ENCODE results near the gene MS4A18.
A peak's percentile ranks its signal among the peaks of the same experiment; 100 is the strongest.

MS4A18 gene

DNA sequence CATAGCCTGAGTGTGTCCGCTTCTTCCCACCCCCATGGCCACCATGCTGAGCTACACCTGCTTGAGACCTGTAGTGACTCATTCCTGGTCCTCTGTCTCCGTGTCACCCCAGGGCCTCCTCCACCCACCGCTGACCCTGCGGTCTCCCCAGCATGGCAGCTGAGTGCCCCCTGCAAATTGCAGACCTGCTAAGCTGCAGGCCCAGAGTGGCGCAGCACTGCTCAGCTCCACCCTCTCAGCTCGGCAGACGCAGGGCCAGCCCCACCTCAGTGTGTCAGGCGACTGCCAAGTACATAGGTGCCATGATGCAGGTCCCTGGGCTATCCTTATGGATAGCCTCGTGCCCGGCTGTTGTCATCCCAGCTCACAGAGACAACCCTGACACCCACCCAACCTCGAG is 45.3 kb downstream of the MS4A18 start:
- peaks cover 31% of the 10 kb centered on the region for H3K27me3 Mint-ChIP-seq
- H3K9me3 Mint-ChIP-seq, result no peaks in the 10 kb centered on the region
- no peak for ATAC-seq
- DNase-seq, result no peak
- no peak overlapping the region for H3K27ac Mint-ChIP-seq
- no peak overlapping the region for H3K4me3 Mint-ChIP-seq
- H3K4me1 Mint-ChIP-seq, result peaks cover 5% of the 10 kb centered on the region

DNA sequence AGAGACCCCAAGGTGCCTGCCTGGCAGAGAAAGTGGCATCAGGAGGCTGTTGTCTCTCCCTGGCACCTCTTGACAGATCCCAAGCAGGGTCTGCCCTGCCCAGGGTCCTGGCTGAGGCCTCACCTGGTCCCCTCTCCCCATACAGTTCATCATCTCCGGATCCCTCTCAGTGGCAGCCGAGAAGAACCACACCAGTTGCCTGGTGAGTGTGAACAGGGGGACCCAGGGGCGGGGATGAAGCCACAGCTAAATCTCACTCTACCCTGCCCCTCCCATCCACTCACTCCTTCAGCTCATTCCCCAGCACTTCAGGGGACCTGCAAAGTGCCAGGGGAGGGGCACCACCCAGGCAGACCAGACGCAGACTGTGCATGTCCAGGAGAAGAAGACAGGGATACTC is 46.6 kb downstream of the MS4A18 start:
- H3K27ac Mint-ChIP-seq, result no peak overlapping the region
- H3K27me3 Mint-ChIP-seq, result peaks cover 29% of the 10 kb centered on the region
- ATAC-seq, result no peak

DNA sequence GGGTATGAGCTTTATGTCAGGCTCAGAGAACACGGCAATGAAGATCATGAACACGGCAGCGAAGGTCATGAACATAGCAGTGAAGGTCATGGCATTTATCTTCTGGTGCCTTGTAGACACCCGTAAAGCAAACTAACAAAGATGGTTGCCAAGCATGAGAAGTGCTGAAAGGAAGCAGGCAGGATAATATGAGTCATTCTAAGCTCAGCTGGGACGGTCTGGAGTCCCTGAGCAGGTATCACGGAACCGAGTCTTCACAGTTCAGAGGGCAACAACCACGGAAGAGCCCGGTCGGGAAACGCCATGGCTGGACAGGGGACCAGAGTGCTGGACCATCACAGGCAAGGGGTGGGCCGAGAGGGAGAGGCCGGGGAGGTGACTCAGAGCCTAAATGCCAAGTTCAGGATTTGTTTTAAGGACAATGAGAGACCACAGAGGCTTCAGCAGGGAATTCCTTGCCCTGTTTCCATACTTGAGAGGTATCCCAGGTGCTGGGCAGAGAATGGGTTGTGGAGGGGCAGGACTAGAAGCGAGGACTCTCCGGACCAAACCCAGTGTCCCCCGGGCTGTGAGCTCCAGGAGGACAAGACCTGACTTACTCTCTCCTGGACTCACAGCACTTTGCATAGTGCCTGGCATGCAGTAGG is 47.5 kb downstream of the MS4A18 start:
- Mint-ChIP-seq H3K4me3 (no peak overlapping the region), H3K27me3 (peaks cover 20% of the 10 kb centered on the region), H3K4me1 (peaks cover 14% of the 10 kb centered on the region), H3K9me3 (no peaks in the 10 kb centered on the region), H3K27ac (no peak overlapping the region)
- no peak for ATAC-seq
- DNase-seq, result no peak

More for the DNA sequence above, 46.6 kb downstream of the MS4A18 start:
- H3K9me3 Mint-ChIP-seq, result no peaks in the 10 kb centered on the region
- peaks cover 14% of the 10 kb centered on the region for H3K4me1 Mint-ChIP-seq
- H3K4me3 Mint-ChIP-seq, result no peak overlapping the region
- no peak for DNase-seq

DNA sequence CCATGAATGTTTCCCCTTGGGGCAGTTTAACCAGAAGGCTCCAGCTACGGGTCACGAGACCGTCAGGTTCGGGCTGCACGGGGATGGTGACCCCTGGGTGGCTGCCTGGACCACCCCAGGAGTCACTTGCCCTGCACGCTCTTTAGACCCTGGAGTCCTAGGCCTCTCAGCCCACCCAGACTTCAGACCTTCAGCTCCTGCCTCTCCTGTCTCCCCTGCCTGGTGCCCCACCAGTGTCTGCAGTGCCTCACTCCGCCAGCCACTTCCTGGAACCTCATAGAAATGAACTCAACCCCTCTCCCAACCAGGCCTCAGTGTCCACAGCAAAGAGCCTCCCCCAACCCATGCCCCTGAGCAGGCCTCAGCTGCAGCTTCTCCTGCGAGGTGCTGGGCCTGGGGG is 48.1 kb downstream of the MS4A18 start:
- Mint-ChIP-seq H3K27ac (peak overlapping the region in 1 of 2 donors; percentile 43), H3K4me1 (peaks cover 14% of the 10 kb centered on the region), H3K9me3 (no peaks in the 10 kb centered on the region), H3K27me3 (peaks cover 17% of the 10 kb centered on the region), H3K4me3 (no peak overlapping the region)
- no peak for DNase-seq
- ATAC-seq, result no peak

DNA sequence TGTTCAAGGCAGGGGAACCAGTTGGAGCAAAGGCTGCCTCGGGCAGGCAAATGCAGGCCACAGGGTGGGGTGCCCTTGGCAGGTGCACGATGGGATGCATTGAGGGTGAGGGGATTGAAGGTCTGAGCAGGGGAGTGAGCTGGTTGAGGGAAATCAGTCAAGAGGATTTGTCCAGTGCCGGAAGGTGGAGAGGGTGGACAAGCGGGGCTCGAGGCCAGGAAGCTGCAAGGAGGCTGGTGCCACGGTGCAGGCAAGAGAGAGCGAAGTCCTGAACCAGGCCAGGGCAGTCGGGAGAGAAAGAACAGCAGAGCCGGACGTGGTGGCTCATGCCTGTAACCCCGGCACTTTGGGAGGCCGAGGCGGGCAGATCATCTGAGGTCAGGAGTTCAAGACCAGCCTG is 50.2 kb downstream of the MS4A18 start:
- no peaks in the 10 kb centered on the region for H3K9me3 Mint-ChIP-seq
- H3K27ac Mint-ChIP-seq, result no peak overlapping the region
- no peak for DNase-seq
- peaks cover 9% of the 10 kb centered on the region for H3K27me3 Mint-ChIP-seq
- peaks cover 14% of the 10 kb centered on the region for H3K4me1 Mint-ChIP-seq
- no peak for ATAC-seq
- no peak overlapping the region for H3K4me3 Mint-ChIP-seq

DNA sequence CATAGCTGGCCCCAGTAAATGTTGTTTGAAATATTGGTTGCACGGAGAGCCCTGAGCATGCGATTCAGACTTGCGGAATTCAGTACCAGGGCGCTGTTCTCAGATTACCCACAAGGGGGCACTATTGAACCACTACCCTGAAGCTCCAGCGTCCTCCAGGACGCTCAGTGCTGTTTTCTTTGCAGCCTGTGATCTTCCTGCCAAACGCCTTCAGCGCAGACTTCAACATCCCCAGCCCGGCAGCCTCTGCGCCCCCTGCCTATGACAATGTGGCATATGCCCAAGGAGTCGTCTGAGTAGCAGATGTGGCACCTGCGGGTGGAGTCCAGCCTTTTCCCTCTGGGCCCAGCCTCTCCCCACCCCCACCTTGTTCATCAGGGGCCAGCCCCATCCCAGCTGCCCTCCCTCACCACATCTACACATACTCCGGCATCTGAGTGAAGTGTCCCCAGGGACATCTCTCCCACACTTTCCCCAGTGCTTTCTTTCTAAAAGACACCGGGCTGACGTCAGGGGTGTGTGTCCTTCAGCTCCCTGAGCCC is 51.0 kb downstream of the MS4A18 start:
- H3K27me3 Mint-ChIP-seq, result peaks cover 9% of the 10 kb centered on the region
- no peak overlapping the region for H3K27ac Mint-ChIP-seq
- peak; percentile 80 to 82 for DNase-seq
- H3K4me1 Mint-ChIP-seq, result peaks cover 14% of the 10 kb centered on the region
- no peaks in the 10 kb centered on the region for H3K9me3 Mint-ChIP-seq
- peak; percentile 90 for ATAC-seq
- peak overlapping the region in 1 of 2 donors; percentile 26 for H3K4me3 Mint-ChIP-seq

DNA sequence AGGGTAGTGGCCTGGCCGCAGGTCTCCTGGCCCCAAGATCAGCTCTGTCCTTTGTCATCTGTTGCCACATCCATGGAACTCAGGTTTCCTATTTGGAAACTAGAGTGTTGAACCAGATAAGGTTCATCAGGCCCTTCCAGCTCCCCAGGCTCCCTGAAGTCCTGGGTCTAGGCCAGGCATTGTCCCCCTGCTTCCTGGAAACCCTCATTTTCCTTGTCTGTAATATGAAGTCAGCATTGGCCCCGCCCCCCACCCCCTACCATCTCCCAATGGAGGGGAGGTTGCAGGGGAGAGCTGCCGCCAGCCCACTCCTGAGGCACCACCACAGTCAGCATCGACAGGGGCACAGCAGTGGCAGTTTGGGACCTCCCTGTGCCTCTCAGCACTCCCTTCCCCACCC is 51.6 kb downstream of the MS4A18 start:
- ATAC-seq (no peak), DNase-seq (no peak)
- Mint-ChIP-seq H3K4me3 (no peak overlapping the region), H3K27me3 (peaks cover 9% of the 10 kb centered on the region), H3K4me1 (peaks cover 14% of the 10 kb centered on the region), H3K9me3 (no peaks in the 10 kb centered on the region), H3K27ac (no peak overlapping the region)

DNA sequence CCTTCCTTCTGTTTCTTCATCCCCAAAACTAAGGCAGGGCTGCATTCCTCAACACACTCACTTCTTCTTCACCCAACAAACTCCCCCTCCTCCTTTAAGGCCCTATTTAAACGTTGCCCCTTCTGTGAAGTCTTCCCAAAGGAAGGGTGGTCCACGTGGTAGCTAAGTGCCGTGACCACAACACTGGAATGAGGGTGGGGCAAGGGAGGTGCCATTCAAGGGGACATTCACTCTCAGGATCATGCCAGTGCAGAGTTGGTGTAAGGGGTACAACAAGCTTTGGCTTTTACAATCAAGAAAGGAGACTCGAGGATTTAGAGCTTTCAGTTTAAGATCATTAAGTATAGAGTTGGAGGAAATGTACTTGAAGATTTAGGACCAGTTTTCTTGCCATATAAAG is 52.6 kb downstream of the MS4A18 start:
- peaks cover 9% of the 10 kb centered on the region for H3K27me3 Mint-ChIP-seq
- no peak overlapping the region for H3K4me3 Mint-ChIP-seq
- H3K4me1 Mint-ChIP-seq, result peaks cover 14% of the 10 kb centered on the region
- H3K9me3 Mint-ChIP-seq, result no peaks in the 10 kb centered on the region
- DNase-seq, result no peak
- H3K27ac Mint-ChIP-seq, result no peak overlapping the region
- no peak for ATAC-seq

DNA sequence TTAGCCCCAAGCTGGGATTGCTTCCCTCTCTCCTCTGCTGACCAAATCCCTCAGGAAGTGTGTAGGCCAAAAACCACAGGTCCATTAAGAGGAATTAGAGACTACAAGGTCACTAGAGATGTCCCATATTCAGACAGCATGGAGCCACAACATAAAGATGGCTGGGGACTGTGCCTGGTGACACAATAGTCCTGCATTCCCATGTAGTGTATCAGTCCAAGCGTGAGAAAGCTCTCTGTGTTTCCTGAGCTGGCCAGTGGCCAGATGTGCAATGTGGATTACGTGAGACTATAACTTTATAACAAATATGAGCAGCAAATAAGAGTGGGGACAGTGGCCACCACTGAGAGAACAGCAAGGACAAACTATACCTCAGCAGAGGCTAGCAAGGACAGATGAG is 53.1 kb downstream of the MS4A18 start:
- peaks cover 9% of the 10 kb centered on the region for H3K27me3 Mint-ChIP-seq
- DNase-seq, result no peak
- H3K4me1 Mint-ChIP-seq, result peaks cover 14% of the 10 kb centered on the region
- H3K27ac Mint-ChIP-seq, result no peak overlapping the region
- no peak for ATAC-seq
- H3K9me3 Mint-ChIP-seq, result no peaks in the 10 kb centered on the region
- H3K4me3 Mint-ChIP-seq, result no peak overlapping the region

DNA sequence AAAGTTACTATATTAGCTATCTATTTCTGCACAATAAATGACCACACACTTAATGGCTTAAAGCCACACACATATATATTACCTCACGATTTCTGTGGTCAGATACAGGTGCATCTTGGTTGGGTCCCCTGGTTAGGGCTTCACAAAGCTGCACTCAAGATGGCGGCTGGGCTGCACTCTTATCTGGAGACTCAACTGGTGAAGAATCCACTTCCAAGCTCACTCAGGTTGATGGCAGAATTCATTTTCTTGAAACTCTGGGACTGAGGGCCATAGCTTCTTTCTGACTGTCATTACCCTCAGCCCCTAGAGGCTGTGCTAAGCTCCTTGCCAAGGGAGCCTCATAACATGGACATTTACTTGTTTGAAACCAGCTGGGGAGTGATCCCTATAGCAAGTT is 55.5 kb downstream of the MS4A18 start:
- no peak overlapping the region for H3K4me3 Mint-ChIP-seq
- H3K27ac Mint-ChIP-seq, result no peak overlapping the region
- no peaks in the 10 kb centered on the region for H3K9me3 Mint-ChIP-seq
- ATAC-seq (no peak), DNase-seq (no peak)
- peaks cover 7% of the 10 kb centered on the region for H3K4me1 Mint-ChIP-seq
- no peaks in the 10 kb centered on the region for H3K27me3 Mint-ChIP-seq

DNA sequence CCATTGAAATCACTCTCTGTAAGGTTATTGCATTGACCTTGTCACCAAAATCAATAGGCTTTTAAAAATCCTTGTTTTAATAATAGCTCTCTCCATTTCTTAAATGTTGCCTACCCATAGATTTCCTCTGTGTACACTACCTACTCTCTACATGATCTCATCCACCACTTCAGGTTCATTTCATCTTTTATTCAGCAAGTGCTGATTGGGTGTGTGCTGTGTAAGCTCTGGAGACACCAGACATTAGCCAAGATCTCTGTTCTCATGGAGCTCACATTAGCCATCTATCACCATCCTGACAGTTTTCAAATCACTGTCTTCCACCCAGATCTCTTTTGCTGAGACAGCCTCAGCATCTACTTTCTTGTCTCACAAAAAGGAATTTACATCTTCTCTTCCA is 56.3 kb downstream of the MS4A18 start:
- H3K4me3 Mint-ChIP-seq, result no peak overlapping the region
- H3K27me3 Mint-ChIP-seq, result no peaks in the 10 kb centered on the region
- DNase-seq (no peak), ATAC-seq (no peak)
- H3K4me1 Mint-ChIP-seq, result peaks cover under 1% of the 10 kb centered on the region
- no peaks in the 10 kb centered on the region for H3K9me3 Mint-ChIP-seq
- no peak overlapping the region for H3K27ac Mint-ChIP-seq

DNA sequence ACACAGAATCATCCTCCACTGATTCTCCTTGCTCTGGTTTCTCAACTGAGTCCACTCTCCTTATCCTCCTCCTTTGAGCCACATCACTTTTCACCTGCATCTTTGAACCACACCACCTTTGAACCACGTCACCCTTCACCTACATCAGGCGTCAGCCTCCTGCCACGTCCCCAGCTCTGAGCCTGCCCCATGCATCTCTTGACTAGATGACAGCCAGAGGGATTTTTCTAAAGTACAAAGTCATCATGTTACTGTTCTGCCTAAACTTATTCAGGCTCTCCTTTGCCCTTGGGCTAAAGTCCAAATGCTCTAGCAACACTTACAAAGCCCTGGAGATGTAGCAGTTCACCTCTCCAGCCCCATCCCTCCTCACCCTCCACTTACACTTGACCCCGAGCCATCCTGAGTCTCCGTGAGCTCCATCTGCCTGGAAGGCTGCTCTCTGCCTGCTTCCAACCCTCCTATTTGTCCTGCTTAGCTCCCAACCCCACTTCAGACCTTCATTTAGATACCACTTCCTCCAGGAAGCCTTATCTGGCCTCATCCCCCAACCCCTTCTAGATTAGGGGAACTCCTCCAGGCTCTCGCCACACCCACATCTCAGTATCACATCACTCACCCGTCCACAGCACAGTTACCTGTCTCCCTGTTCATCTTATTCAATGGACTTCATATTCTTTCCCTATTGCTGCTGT is 56.9 kb downstream of the MS4A18 start:
- DNase-seq (no peak), ATAC-seq (no peak)
- no peaks in the 10 kb centered on the region for H3K9me3 Mint-ChIP-seq
- H3K4me3 Mint-ChIP-seq, result no peak overlapping the region
- no peak overlapping the region for H3K27ac Mint-ChIP-seq
- H3K27me3 Mint-ChIP-seq, result no peaks in the 10 kb centered on the region
- H3K4me1 Mint-ChIP-seq, result no peaks in the 10 kb centered on the region

DNA sequence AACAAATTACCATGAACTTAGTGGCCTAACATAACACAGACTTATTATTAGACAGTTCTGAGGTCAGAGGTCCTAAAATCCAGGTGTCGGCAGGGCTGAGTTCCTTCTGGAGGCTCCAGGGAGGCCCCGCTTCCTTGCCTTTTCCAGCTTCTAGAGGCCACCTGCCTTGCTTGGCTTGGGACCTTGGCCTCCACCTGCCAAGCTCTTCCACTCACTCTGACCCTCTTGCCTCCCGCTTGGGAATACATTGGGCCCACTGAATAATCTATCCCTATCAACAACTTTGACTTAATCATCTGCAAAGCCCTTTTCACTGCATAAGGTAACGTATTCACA is 57.4 kb downstream of the MS4A18 start:
- Mint-ChIP-seq H3K4me3 (no peak overlapping the region), H3K4me1 (no peaks in the 10 kb centered on the region), H3K9me3 (no peaks in the 10 kb centered on the region), H3K27me3 (no peaks in the 10 kb centered on the region), H3K27ac (no peak overlapping the region)
- ATAC-seq, result no peak
- no peak for DNase-seq

DNA sequence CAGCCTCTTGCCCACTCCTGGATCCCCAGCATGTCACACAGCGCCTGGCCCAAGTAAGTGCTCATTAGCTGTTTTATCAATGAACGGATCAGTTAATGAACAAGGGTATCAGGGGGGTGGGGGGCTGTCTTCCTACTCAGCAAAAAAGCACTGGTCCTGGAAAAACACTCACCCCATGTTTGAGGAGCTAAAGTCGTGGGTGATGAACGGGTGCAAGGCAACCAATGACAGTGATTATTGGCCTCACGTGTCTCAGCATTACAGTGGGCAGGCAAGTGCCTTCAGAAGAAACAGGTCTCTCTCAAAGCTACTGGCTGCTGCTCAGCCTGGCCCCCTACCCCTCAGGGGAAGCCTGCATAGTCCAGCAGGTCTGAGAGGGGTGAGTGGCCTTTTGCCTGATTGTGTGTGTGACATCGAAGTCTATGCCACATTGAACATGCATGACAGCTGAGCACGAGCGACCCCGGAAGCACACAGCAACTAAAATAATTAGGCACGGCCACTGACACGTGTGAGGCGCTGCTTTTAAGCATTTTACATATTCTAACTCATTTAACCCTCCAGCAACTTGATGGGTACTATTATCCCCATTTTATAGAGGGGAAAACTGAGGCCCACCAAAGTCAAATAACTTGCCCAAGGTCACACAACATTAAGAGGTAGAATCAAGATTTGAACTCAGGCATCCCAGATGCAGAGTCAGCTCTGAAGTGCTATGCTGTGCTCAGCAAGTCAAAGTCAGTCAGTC is 58.0 kb downstream of the MS4A18 start:
- Mint-ChIP-seq H3K4me3 (no peak overlapping the region), H3K9me3 (no peaks in the 10 kb centered on the region), H3K4me1 (no peaks in the 10 kb centered on the region), H3K27ac (no peak overlapping the region), H3K27me3 (no peaks in the 10 kb centered on the region)
- ATAC-seq (no peak), DNase-seq (no peak)

DNA sequence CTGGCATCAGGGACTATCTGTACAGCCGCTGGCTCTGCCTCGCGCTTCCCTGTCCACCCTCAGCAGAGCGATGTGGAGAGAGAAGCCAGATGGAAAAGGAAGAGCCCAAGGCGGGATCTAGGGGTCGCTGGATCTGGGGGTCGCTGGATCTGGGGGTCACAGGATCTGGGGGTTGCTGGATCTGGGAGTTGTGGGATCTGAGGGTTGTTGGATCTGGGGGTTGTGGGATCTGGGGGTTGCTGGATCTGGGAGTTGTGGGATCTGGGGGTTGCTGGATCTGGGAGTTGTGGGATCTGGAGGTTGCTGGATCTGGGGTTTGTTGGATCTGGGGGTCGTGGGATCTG is 58.6 kb downstream of the MS4A18 start:
- DNase-seq (no peak), ATAC-seq (no peak)
- Mint-ChIP-seq H3K27ac (no peak overlapping the region), H3K27me3 (no peaks in the 10 kb centered on the region), H3K4me3 (no peak overlapping the region), H3K9me3 (no peaks in the 10 kb centered on the region), H3K4me1 (no peaks in the 10 kb centered on the region)

DNA sequence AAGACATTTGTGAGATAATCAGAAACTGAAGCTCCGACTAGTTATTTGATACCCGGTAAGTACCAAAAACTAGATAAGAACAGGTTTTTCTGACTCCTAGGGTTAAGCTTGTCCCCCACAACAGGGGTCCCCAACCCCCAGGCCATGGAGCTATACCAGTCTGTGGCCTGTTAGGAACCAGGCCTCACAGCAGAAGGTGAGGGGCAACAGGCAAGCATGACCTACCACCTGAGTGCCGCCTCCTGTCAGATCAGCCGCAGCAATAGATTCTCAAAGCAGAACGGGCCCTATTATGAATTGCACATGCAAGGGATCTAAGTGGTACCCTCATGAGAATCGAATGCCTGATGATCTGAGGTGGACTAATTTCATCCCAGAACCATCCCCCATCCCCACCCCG is 59.4 kb downstream of the MS4A18 start:
- no peak overlapping the region for H3K27ac Mint-ChIP-seq
- DNase-seq, result no peak
- ATAC-seq, result no peak
- no peaks in the 10 kb centered on the region for H3K4me1 Mint-ChIP-seq
- no peaks in the 10 kb centered on the region for H3K9me3 Mint-ChIP-seq
- no peak overlapping the region for H3K4me3 Mint-ChIP-seq
- H3K27me3 Mint-ChIP-seq, result no peaks in the 10 kb centered on the region

Data from stimulated activated naive CD8-positive, alpha-beta T cell treated with anti-CD3 and anti-CD28 coated beads, Interleukin-15, amount 100 ng/mL, for 72 hours (primary cell).